Neural progenitor cell (in vitro differentiated cells): ENCODE results near the gene MAP2K5. TPM values are rescaled to one million over a fixed set of nuclear protein-coding genes. Genes with fewer than 3 reads are reported as not detected.

Experiments used
- DNase-seq: peaks from one replicate; pipeline ENCODE4 v3.0.0-alpha.2; 2016; ENCODE audit warnings: low spot score
- H2AFZ ChIP-seq: fragments of 200-600 bp; sonication (generic); replicated peaks from 2 replicates; pipeline ENCODE4 v1.6.1; 2016; ENCODE audit warnings: antibody characterized with exemption
- H3F3A ChIP-seq: fragments of 200-600 bp; sonication (generic); 2 replicates; pipeline ENCODE4 v1.6.1; 2016; ENCODE audit warnings: antibody characterized with exemption, low read depth
- H3K27ac ChIP-seq: fragments of 200-600 bp; sonication (generic); 2 replicates; pipeline ENCODE4 v1.5.1; 2016; ENCODE audit warnings: mild to moderate bottlenecking
- H3K27me3 ChIP-seq: fragments of 200-600 bp; sonication (generic); 2 replicates; pipeline ENCODE4 v1.6.1; 2016; ENCODE audit warnings: mild to moderate bottlenecking, moderate library complexity
- H3K36me3 ChIP-seq: fragments of 200-600 bp; sonication (generic); 2 replicates; pipeline ENCODE4 v1.5.1; 2016
- H3K4me1 ChIP-seq: fragments of 200-600 bp; sonication (generic); 2 replicates; pipeline ENCODE4 v1.6.1; 2016; ENCODE audit warnings: mixed run types
- H3K4me2 ChIP-seq: fragments of 200-600 bp; sonication (generic); 2 replicates; pipeline ENCODE4 v1.6.1; 2016
- H3K4me3 ChIP-seq: fragments of 200-600 bp; sonication (generic); 2 replicates; pipeline ENCODE4 v1.5.1; 2016
- H3K79me2 ChIP-seq: fragments of 200-600 bp; sonication (generic); 2 replicates; pipeline ENCODE4 v1.6.1; 2016; ENCODE audit warnings: low read depth
- H3K9ac ChIP-seq: fragments of 200-600 bp; sonication (generic); 2 replicates; pipeline ENCODE4 v1.6.1; 2016
- H3K9me3 ChIP-seq: fragments of 200-600 bp; sonication (generic); 2 replicates; pipeline ENCODE4 v1.5.1; 2016; ENCODE audit warnings: low read depth
- H4K20me1 ChIP-seq: fragments of 200-600 bp; sonication (generic); 2 replicates; pipeline ENCODE4 v1.6.1; 2016; ENCODE audit warnings: low read depth
- H3K27ac Mint-ChIP-seq: 3 replicates; pipeline ENCODE4 v1.8.0; 2021; ENCODE audit warnings: mixed read lengths
- H3K27me3 Mint-ChIP-seq: 2 replicates; pipeline ENCODE4 v1.8.0; 2022; ENCODE audit warnings: low read depth, mild to moderate bottlenecking, inconsistent platforms, moderate library complexity, mixed read lengths; ENCODE audit not compliant: insufficient read depth
- H3K36me3 Mint-ChIP-seq: 3 replicates; pipeline ENCODE4 v1.8.0; 2021; ENCODE audit warnings: mixed read lengths
- H3K4me1 Mint-ChIP-seq: 3 replicates; pipeline ENCODE4 v1.8.0; 2021; ENCODE audit warnings: mixed read lengths
- H3K4me3 Mint-ChIP-seq: 3 replicates; pipeline ENCODE4 v1.8.0; 2021; ENCODE audit warnings: mild to moderate bottlenecking, moderate library complexity, mixed read lengths
- H3K9me3 Mint-ChIP-seq: 3 replicates; pipeline ENCODE4 v1.8.0; 2020; ENCODE audit warnings: mixed read lengths
- CTCF ChIP-seq: fragments of 200-600 bp; sonication (generic); IDR thresholded peaks from 2 replicates; pipeline ENCODE4 v1.5.1; 2017; ENCODE audit warnings: antibody characterized with exemption, mild to moderate bottlenecking
- EZH2 ChIP-seq: fragments of 200-600 bp; sonication (generic); IDR thresholded peaks from 2 replicates; pipeline ENCODE4 v1.6.1; 2017; ENCODE audit warnings: antibody characterized with exemption, mild to moderate bottlenecking, moderate library complexity
- EZH2phosphoT487 ChIP-seq: fragments of 200-600 bp; sonication (generic); IDR thresholded peaks from 2 replicates; pipeline ENCODE4 v1.6.1; 2017; ENCODE audit warnings: antibody characterized with exemption
- total RNA-seq: library from RNA; depleted of rRNA; stranded (reverse); fragments of >200 nt; gene quantifications from 2 replicates; pipeline ENCODE4 v1.2.3, GENCODE V29; 2015; ENCODE audit warnings: low replicate concordance

Gene MAP2K5
- total RNA-seq, 1 donor from 2014 or later, result 17.2 TPM

DNA sequence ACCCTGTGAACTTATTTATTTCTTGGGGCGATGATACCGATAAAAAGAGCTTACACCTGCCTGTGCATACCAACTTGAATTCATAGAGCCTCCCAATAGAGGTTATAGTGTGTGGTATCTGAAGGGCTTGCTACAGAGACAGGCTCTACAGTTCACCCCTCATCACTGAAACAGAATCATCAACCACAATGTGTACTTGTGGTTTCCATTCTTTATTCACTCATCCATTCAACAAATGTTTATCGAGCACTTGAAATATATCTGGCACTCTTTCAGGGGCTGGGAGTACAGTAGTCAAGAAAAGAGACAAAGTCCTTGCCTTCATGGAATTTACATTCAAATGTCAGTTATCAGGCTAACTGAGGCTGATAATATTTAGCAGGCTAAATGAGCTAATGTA lies 148.4 kb downstream of the MAP2K5 start:
- H3K79me2 ChIP-seq, result no peaks in the 10 kb centered on the region
- H3K9me3 Mint-ChIP-seq, result peaks cover 8% of the 10 kb centered on the region
- no peak overlapping the region for H3K27ac ChIP-seq
- H3K36me3 Mint-ChIP-seq, result peaks cover 4% of the 10 kb centered on the region
- no peak overlapping the region for H3K4me3 ChIP-seq
- H3K27me3 ChIP-seq, result no peaks in the 10 kb centered on the region
- H3K9ac ChIP-seq, result no peak overlapping the region
- no peaks in the 10 kb centered on the region for H4K20me1 ChIP-seq
- TF ChIP-seq EZH2 (no peak), CTCF (no peak), EZH2phosphoT487 (no peak)
- no peak overlapping the region for H2AFZ ChIP-seq
- no peak overlapping the region for H3K27ac Mint-ChIP-seq
- no peak overlapping the region for H3K4me2 ChIP-seq
- peaks cover 14% of the 10 kb centered on the region for H3K4me1 ChIP-seq
- no peak for DNase-seq
- no peaks in the 10 kb centered on the region for H3K36me3 ChIP-seq
- H3K4me1 Mint-ChIP-seq, result peaks cover 26% of the 10 kb centered on the region
- no peak overlapping the region for H3K4me3 Mint-ChIP-seq
- H3K27me3 Mint-ChIP-seq, result peaks cover 4% of the 10 kb centered on the region
- no peaks in the 10 kb centered on the region for H3F3A ChIP-seq
- no peaks in the 10 kb centered on the region for H3K9me3 ChIP-seq

GRCh38 chr15:67691450-67691849 lies 148.9 kb downstream of the MAP2K5 start:
- Mint-ChIP-seq H3K4me1 (peaks cover 26% of the 10 kb centered on the region), H3K4me3 (no peak overlapping the region), H3K36me3 (peaks cover 4% of the 10 kb centered on the region), H3K27me3 (peaks cover 4% of the 10 kb centered on the region), H3K27ac (peak overlapping the region; percentile 11), H3K9me3 (peaks cover 6% of the 10 kb centered on the region)
- peak; percentile 65 for DNase-seq
- TF ChIP-seq EZH2, result no peak
- TF ChIP-seq CTCF, result no peak
- Histone ChIP-seq H3K4me2 (peak overlapping the region; percentile 4), H3K36me3 (no peaks in the 10 kb centered on the region), H3K27me3 (no peaks in the 10 kb centered on the region), H3K4me3 (no peak overlapping the region), H3K27ac (no peak overlapping the region), H3K9me3 (no peaks in the 10 kb centered on the region), H3K4me1 (peaks cover 14% of the 10 kb centered on the region), H3K9ac (no peak overlapping the region), H2AFZ (no peak overlapping the region), H4K20me1 (no peaks in the 10 kb centered on the region), H3K79me2 (no peaks in the 10 kb centered on the region), H3F3A (no peaks in the 10 kb centered on the region)

GRCh38 chr15:67692573-67692972 lies 150.1 kb downstream of the MAP2K5 start:
- no peak overlapping the region for H3K9ac ChIP-seq
- TF ChIP-seq CTCF (no peak), EZH2 (no peak), EZH2phosphoT487 (no peak)
- Mint-ChIP-seq H3K27me3 (peaks cover 4% of the 10 kb centered on the region), H3K4me3 (no peak overlapping the region), H3K27ac (no peak overlapping the region), H3K36me3 (peaks cover 4% of the 10 kb centered on the region), H3K9me3 (peaks cover 2% of the 10 kb centered on the region), H3K4me1 (peaks cover 26% of the 10 kb centered on the region)
- no peaks in the 10 kb centered on the region for H3K9me3 ChIP-seq
- H3K4me3 ChIP-seq, result no peak overlapping the region
- H2AFZ ChIP-seq, result no peak overlapping the region
- H3K4me1 ChIP-seq, result peaks cover 14% of the 10 kb centered on the region
- no peaks in the 10 kb centered on the region for H3K27me3 ChIP-seq
- no peaks in the 10 kb centered on the region for H3F3A ChIP-seq
- DNase-seq, result no peak
- H4K20me1 ChIP-seq, result no peaks in the 10 kb centered on the region
- H3K4me2 ChIP-seq, result no peak overlapping the region
- no peaks in the 10 kb centered on the region for H3K79me2 ChIP-seq
- no peak overlapping the region for H3K27ac ChIP-seq
- no peaks in the 10 kb centered on the region for H3K36me3 ChIP-seq
